Stimulated activated memory B cell treated with anti-CD40 and anti-IgM and Interleukin-4, amounts not matched to agents 10 μg/mL and 1 μg/mL and 100 μg/mL, for 72 hours (primary cell): Measurements from ENCODE around the gene ANTXRL.
A peak's percentile ranks its signal among the peaks of the same experiment; 100 is the strongest.
"Not testable (repeated sequence)": the region's sequence is repeated elsewhere in the genome, so short reads cannot be mapped to it uniquely, and the experiment has no call there.

ENCODE experiments used
- ATAC-seq: fragments of 150-1000 bp; cut with Tn5 transposase; 2 replicates; pipeline ENCODE4 v1.10.0; 2021
- H3K27ac Mint-ChIP-seq: one replicate; pipeline ENCODE4 v1.8.0; 2022; ENCODE audit warnings: mild to moderate bottlenecking, mixed read lengths
- H3K27me3 Mint-ChIP-seq: one replicate; pipeline ENCODE4 v1.8.0; 2022; ENCODE audit warnings: mixed read lengths
- H3K36me3 Mint-ChIP-seq: one replicate; pipeline ENCODE4 v1.8.0; 2022; ENCODE audit warnings: mixed read lengths
- H3K4me1 Mint-ChIP-seq: one replicate; pipeline ENCODE4 v1.8.0; 2022; ENCODE audit warnings: mixed read lengths
- H3K4me3 Mint-ChIP-seq: one replicate; pipeline ENCODE4 v1.8.0; 2022; ENCODE audit warnings: mild to moderate bottlenecking, moderate library complexity, mixed read lengths
- H3K9me3 Mint-ChIP-seq: one replicate; pipeline ENCODE4 v1.8.0; 2022; ENCODE audit warnings: mixed read lengths

The ANTXRL gene

GRCh38 chr10:46265566-46266305, 21.1 kb upstream of the ANTXRL start:
- not testable (repeated sequence) for H3K36me3 Mint-ChIP-seq, ATAC-seq, H3K4me3 Mint-ChIP-seq

GRCh38 chr10:46266306-46266985, 20.4 kb upstream of the ANTXRL start:
- peak; percentile 3 for ATAC-seq
- Mint-ChIP-seq H3K27me3 (no peaks in the 10 kb centered on the region), H3K4me3 (no peak overlapping the region), H3K36me3 (no peaks in the 10 kb centered on the region), H3K4me1 (peaks cover 15% of the 10 kb centered on the region), H3K27ac (no peak overlapping the region), H3K9me3 (no peaks in the 10 kb centered on the region)

More at GRCh38 chr10:46265566-46266305, 21.1 kb upstream of the ANTXRL start:
- not testable (repeated sequence) for H3K27ac Mint-ChIP-seq, H3K9me3 Mint-ChIP-seq, H3K27me3 Mint-ChIP-seq
- H3K4me1 Mint-ChIP-seq, result peaks cover 16% of the 10 kb centered on the region

GRCh38 chr10:46267132-46267985, 19.4 kb upstream of the ANTXRL start:
- H3K4me1 Mint-ChIP-seq, result peaks cover 17% of the 10 kb centered on the region
- no peak for ATAC-seq
- H3K27me3 Mint-ChIP-seq, result no peaks in the 10 kb centered on the region
- no peaks in the 10 kb centered on the region for H3K36me3 Mint-ChIP-seq
- no peak overlapping the region for H3K27ac Mint-ChIP-seq
- no peak overlapping the region for H3K4me3 Mint-ChIP-seq
- H3K9me3 Mint-ChIP-seq, result no peaks in the 10 kb centered on the region

- no peaks in the 10 kb centered on the region for H3K27me3 Mint-ChIP-seq
- H3K36me3 Mint-ChIP-seq, result no peaks in the 10 kb centered on the region
- no peaks in the 10 kb centered on the region for H3K9me3 Mint-ChIP-seq
- no peak overlapping the region for H3K27ac Mint-ChIP-seq
- peaks cover 24% of the 10 kb centered on the region for H3K4me1 Mint-ChIP-seq
- peak; percentile 85 for ATAC-seq
- H3K4me3 Mint-ChIP-seq, result no peak overlapping the region
Measured at GRCh38 chr10:46268076-46268881, 18.5 kb upstream of the ANTXRL start.

GRCh38 chr10:46269554-46270053, 17.2 kb upstream of the ANTXRL start:
- not testable (repeated sequence) for H3K36me3 Mint-ChIP-seq, H3K9me3 Mint-ChIP-seq, H3K27ac Mint-ChIP-seq, H3K27me3 Mint-ChIP-seq, ATAC-seq
- Mint-ChIP-seq H3K4me1 (peaks cover 24% of the 10 kb centered on the region), H3K4me3 (peak overlapping the region; percentile 17)

GRCh38 chr10:46270086-46270811, 16.5 kb upstream of the ANTXRL start:
- H3K36me3 Mint-ChIP-seq, result no peaks in the 10 kb centered on the region
- H3K4me3 Mint-ChIP-seq, result no peak overlapping the region
- H3K27me3 Mint-ChIP-seq, result no peaks in the 10 kb centered on the region
- no peak overlapping the region for H3K27ac Mint-ChIP-seq
- peaks cover 24% of the 10 kb centered on the region for H3K4me1 Mint-ChIP-seq
- ATAC-seq, result peak; percentile 31
- no peaks in the 10 kb centered on the region for H3K9me3 Mint-ChIP-seq

- ATAC-seq, H3K27ac Mint-ChIP-seq, H3K27me3 Mint-ChIP-seq, H3K36me3 Mint-ChIP-seq, H3K9me3 Mint-ChIP-seq, H3K4me3 Mint-ChIP-seq: not testable (repeated sequence)
- peaks cover 24% of the 10 kb centered on the region for H3K4me1 Mint-ChIP-seq
Measured at GRCh38 chr10:46270963-46271530, 15.8 kb upstream of the ANTXRL start.

- H3K9me3 Mint-ChIP-seq, H3K36me3 Mint-ChIP-seq, H3K4me3 Mint-ChIP-seq, H3K27me3 Mint-ChIP-seq, ATAC-seq: not testable (repeated sequence)
- peaks cover 24% of the 10 kb centered on the region for H3K4me1 Mint-ChIP-seq
- H3K27ac Mint-ChIP-seq, result peak overlapping the region; percentile 56
Measured at GRCh38 chr10:46271795-46272499, 14.8 kb upstream of the ANTXRL start.

GRCh38 chr10:46272863-46273415, 13.9 kb upstream of the ANTXRL start:
- H3K4me3 Mint-ChIP-seq, result no peak overlapping the region
- H3K36me3 Mint-ChIP-seq, result no peaks in the 10 kb centered on the region
- H3K27ac Mint-ChIP-seq, result peak overlapping the region; percentile 56
- no peaks in the 10 kb centered on the region for H3K27me3 Mint-ChIP-seq
- H3K4me1 Mint-ChIP-seq, result peaks cover 24% of the 10 kb centered on the region
- no peak for ATAC-seq
- H3K9me3 Mint-ChIP-seq, result no peaks in the 10 kb centered on the region

- Mint-ChIP-seq H3K27me3 (no peaks in the 10 kb centered on the region), H3K4me3 (no peak overlapping the region), H3K9me3 (no peaks in the 10 kb centered on the region), H3K36me3 (no peaks in the 10 kb centered on the region), H3K27ac (no peak overlapping the region), H3K4me1 (peaks cover 24% of the 10 kb centered on the region)
- no peak for ATAC-seq
Measured at GRCh38 chr10:46273506-46274477, 13.0 kb upstream of the ANTXRL start.

GRCh38 chr10:46277840-46278239, 9.0 kb upstream of the ANTXRL start:
- H3K9me3 Mint-ChIP-seq, result no peaks in the 10 kb centered on the region
- no peaks in the 10 kb centered on the region for H3K36me3 Mint-ChIP-seq
- peaks cover 9% of the 10 kb centered on the region for H3K27me3 Mint-ChIP-seq
- no peak for ATAC-seq
- H3K4me1 Mint-ChIP-seq, result peaks cover 8% of the 10 kb centered on the region
- no peak overlapping the region for H3K4me3 Mint-ChIP-seq
- no peak overlapping the region for H3K27ac Mint-ChIP-seq

- H3K27me3 Mint-ChIP-seq, result peaks cover 19% of the 10 kb centered on the region
- not testable (repeated sequence) for H3K27ac Mint-ChIP-seq, H3K9me3 Mint-ChIP-seq, ATAC-seq, H3K36me3 Mint-ChIP-seq
- H3K4me1 Mint-ChIP-seq, result peaks cover 25% of the 10 kb centered on the region
- peak overlapping the region; percentile 60 for H3K4me3 Mint-ChIP-seq
Measured at GRCh38 chr10:46282421-46282831, 4.4 kb upstream of the ANTXRL start.
